ENCODE measurements around the gene KCNA1. TPM values are rescaled to one million over a fixed set of nuclear protein-coding genes. Genes with fewer than 3 reads are reported as not detected.

KCNA1 gene
- total RNA-seq, 6 experiments from 2014 or later: not detected

GRCh38 chr12:4960030-4960429 lies 50.3 kb downstream of the KCNA1 start:
- DNase-seq: no peak
- Mint-ChIP-seq H3K9me3 (no peaks in the 10 kb centered on the region), H3K27me3 (ENCODE audit: insufficient read depth) (peaks cover 43% of the 10 kb centered on the region), H3K4me3 (no peak overlapping the region), H3K4me1 (ENCODE audit: low read depth) (no peaks in the 10 kb centered on the region), H3K36me3 (ENCODE audit: low read depth) (no peaks in the 10 kb centered on the region), H3K27ac (no peak overlapping the region)
- TF ChIP-seq, protein P1, sequence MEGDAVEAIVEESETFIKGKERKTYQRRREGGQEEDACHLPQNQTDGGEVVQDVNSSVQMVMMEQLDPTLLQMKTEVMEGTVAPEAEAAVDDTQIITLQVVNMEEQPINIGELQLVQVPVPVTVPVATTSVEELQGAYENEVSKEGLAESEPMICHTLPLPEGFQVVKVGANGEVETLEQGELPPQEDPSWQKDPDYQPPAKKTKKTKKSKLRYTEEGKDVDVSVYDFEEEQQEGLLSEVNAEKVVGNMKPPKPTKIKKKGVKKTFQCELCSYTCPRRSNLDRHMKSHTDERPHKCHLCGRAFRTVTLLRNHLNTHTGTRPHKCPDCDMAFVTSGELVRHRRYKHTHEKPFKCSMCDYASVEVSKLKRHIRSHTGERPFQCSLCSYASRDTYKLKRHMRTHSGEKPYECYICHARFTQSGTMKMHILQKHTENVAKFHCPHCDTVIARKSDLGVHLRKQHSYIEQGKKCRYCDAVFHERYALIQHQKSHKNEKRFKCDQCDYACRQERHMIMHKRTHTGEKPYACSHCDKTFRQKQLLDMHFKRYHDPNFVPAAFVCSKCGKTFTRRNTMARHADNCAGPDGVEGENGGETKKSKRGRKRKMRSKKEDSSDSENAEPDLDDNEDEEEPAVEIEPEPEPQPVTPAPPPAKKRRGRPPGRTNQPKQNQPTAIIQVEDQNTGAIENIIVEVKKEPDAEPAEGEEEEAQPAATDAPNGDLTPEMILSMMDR (IDR thresholded peaks at IDR 0.05): no peak

DNA sequence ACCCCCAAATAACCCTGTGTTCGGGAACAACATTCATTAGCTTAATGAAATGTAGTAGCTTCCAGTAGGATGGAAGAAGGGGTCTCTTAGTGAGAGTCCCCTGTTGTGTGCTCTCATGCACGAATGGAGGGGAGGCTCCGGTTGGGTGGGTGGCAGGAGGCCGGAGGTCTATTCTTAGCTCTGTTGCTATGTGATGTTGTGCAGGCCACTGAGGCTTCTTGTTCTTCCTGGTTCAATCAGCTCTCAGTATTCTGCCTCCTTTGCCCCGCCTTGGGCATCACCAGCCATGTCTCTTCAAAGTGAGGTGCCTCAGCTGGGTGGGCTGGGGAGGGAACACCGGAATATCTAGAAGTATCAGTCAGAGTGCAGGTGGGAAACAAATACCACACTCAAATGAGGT lies 50.8 kb downstream of the KCNA1 start:
- no peak overlapping the region for H3K27ac Mint-ChIP-seq
- H3K27me3 Mint-ChIP-seq (ENCODE audit: insufficient read depth): peaks cover 42% of the 10 kb centered on the region
- H3K36me3 Mint-ChIP-seq (ENCODE audit: low read depth): no peaks in the 10 kb centered on the region
- no peak overlapping the region for H3K4me3 Mint-ChIP-seq
- DNase-seq: no peak
- H3K4me1 Mint-ChIP-seq (ENCODE audit: low read depth): no peaks in the 10 kb centered on the region
- H3K9me3 Mint-ChIP-seq: no peaks in the 10 kb centered on the region
- TF ChIP-seq, protein P1 (IDR thresholded peaks at IDR 0.05): no peak

- peaks cover 39% of the 10 kb centered on the region for H3K27me3 Mint-ChIP-seq (ENCODE audit: insufficient read depth)
- H3K4me3 Mint-ChIP-seq: no peak overlapping the region
- H3K36me3 Mint-ChIP-seq (ENCODE audit: low read depth): no peaks in the 10 kb centered on the region
- H3K9me3 Mint-ChIP-seq: no peaks in the 10 kb centered on the region
- TF ChIP-seq, protein P1 (IDR thresholded peaks at IDR 0.05): no peak
- H3K27ac Mint-ChIP-seq: no peak overlapping the region
- H3K4me1 Mint-ChIP-seq (ENCODE audit: low read depth): no peaks in the 10 kb centered on the region
- DNase-seq: no peak
Measured at GRCh38 chr12:4961311-4961710, 51.6 kb downstream of the KCNA1 start.

- Mint-ChIP-seq H3K27me3 (ENCODE audit: insufficient read depth) (peaks cover 34% of the 10 kb centered on the region), H3K9me3 (no peaks in the 10 kb centered on the region), H3K27ac (no peak overlapping the region), H3K4me3 (no peak overlapping the region), H3K4me1 (ENCODE audit: low read depth) (no peaks in the 10 kb centered on the region), H3K36me3 (ENCODE audit: low read depth) (no peaks in the 10 kb centered on the region)
- TF ChIP-seq, protein P1 (IDR thresholded peaks at IDR 0.05): no peak
- no peak for DNase-seq
Measured at GRCh38 chr12:4962539-4963486, 53.1 kb downstream of the KCNA1 start.

Other genes starting within 250 kb of the KCNA1 start
- not detected for gene GALNT8, start 189.5 kb upstream of the KCNA1 start, total RNA-seq (2021; fragmentation: NEBNext Ultra II Directional; extraction: Animal tissue kit (Norgen Biotek cat#: 25700))
- gene KCNA5, start 134.0 kb downstream of the KCNA1 start, total RNA-seq (2021; fragmentation: NEBNext Ultra II Directional; extraction: Animal tissue kit (Norgen Biotek cat#: 25700)): not detected

All from HFFc6 (cell line).